ENCODE measurements around the gene TGFBR3.

Gene TGFBR3

DNA sequence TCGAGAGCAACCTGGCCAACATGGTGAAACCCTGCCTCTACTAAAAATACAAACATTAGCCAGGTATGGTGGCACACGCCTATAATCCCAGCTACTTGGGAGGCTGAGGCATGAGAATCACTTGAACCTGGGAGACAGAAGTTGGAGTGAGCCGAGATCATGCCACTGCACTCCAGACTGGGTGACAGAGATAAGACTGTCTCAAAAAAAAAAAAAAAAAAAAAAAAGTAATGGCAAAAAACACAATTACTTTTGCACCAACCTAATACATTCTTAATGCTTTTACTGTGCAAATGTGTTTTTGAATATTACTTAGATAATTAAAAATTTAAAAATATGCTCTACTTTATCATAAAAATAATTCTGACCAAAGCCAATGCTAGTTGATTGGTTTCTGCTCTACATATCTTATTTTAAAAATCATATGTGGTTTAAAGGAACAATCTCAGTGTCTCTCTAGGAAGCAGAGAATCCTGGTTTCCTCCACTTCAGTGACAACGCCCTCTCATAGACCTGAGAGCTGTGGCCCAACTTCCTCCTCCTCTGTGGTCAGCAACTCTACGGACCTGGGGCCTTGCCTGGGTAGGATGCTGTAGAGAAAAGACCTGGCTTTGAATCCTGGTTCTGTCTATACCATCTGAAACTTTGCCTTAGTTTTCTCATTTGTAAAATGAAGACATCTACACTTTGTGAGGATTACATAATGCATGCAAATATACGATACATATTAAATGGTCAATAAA lies 64.7 kb downstream of the TGFBR3 start:
- DNase-seq = no peak

DNA sequence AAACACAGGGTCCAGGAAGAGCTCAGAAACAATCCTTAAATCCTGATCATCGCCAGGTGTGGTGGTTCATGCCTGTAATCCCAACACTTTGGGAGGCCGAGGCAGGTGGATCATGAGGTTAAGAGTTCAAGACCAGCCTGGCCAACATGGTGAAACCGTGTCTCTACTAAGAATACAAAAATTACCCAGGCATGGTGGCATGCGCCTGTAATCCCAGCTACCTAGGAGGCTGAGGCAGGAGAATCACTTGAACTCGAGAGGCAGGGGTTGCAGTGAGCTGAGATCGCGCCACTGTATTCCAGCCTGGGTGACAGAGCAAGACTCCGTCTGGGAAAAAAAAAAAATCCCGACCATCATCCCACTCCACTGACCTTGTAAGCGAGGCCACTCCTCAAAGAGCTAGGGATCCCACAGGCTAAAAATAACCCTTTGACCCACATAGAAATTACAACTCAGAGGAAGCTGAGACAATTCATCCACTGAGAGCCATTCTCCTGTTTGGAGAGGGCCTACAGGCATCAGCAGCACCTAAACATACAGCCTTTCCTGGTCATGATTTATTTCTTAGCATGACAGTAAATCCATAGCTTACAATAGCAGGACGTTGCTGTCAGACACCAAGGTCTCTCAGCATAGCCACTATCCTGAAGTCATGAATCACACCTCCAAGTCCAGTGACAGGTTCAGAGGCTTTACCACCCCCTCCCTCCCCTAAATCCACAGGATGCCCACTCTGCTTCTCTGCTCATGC lies 66.7 kb downstream of the TGFBR3 start:
- no peak for DNase-seq

DNA sequence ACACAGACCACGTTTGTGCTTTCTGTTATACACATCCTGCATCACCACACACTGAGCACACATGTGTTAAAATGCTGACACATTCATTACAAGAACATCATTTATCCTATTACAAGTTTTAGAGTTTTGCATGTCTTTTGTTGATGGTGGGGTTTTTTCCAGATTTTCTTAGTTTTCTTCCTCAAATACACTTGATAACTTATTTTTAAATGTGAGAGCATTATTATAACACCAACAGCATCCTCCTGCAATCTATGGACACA lies 67.3 kb downstream of the TGFBR3 start:
- DNase-seq = no peak

DNA sequence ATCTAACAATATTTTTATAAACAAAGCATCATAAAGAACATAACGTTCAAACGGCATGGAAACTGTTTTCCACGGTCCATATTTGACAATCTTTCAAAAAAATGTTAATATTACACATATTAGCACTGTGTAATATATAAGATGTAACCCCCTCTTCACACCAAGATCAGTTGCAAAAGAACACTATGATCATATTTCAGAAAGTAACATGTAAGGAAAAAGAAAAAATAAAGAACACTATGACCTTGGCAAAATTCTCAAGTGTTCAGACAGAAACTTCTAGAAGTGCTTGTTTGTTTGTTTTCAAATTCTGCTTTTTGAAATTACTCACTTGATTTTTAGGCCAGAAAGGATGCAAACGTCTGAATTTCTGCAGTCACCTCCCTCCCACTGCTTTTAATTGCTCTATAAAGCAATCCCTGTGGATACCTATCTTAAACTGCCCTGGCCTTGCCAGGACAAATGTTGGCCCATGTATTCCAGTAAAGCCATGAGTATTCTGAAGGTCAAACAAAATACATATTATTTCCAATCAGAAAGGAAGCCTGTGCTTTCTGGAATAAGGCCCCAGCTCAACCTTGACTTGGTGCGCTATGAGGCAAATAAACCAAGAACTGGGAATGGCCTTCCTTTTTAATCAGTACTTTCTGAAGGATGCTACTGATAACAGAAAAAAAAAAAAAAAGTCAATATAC lies 68.6 kb downstream of the TGFBR3 start:
- DNase-seq = no peak

DNA sequence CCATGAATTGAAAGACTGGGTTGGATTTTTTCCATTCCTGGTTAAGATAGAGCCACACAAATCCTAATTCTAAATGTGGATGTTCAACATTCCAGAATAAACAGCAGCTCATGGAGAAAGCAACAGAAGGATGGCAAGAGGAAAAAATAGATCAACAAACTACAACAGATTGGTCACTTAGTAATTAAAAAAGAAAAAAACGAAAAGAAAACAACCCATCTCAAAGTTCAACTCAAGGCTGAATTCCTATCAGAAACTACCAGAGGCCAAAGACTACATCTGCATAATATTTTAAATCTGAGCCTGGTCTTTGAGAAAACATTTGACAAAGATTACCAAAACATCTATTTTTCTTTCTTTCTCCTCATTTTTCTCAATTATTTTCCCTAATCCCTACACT lies 69.9 kb downstream of the TGFBR3 start:
- DNase-seq = no peak

DNA sequence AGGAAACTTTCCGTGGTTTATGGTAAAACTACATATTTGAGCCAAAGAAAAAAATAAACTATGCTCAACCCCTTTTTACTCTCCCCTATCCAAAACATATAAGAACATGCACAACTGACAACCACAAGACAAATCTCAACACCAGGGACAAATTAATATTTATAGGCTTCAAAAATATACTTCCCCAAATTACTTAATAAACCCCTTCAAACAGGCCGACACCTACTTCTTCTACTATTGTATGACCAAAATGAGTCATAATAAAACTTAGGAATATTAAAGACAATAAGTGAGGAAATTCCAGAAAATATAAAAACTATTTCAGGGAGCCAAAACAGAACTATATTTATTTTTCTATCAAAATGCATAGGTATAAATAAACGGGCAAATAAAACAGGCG lies 71.5 kb downstream of the TGFBR3 start:
- no peak for DNase-seq

DNA sequence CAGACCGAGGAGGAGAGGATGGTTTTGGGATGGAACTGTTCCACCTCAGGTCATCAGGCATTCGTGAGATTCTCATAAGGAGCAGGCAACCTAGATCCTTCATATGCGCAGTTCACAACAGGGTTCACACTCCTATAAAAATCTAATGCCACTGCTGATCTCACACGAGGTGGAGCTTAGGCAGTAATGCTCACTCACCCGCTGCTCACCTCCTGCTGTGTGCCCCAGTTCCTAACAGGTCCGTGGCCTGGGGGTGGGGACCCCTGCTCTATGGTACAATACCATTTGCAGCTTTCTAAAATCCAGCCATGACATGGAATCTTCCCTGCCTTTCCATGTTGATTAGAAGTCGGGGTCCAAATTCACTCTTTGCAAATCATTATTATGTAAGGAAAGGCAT lies 72.1 kb downstream of the TGFBR3 start:
- DNase-seq = no peak

DNA sequence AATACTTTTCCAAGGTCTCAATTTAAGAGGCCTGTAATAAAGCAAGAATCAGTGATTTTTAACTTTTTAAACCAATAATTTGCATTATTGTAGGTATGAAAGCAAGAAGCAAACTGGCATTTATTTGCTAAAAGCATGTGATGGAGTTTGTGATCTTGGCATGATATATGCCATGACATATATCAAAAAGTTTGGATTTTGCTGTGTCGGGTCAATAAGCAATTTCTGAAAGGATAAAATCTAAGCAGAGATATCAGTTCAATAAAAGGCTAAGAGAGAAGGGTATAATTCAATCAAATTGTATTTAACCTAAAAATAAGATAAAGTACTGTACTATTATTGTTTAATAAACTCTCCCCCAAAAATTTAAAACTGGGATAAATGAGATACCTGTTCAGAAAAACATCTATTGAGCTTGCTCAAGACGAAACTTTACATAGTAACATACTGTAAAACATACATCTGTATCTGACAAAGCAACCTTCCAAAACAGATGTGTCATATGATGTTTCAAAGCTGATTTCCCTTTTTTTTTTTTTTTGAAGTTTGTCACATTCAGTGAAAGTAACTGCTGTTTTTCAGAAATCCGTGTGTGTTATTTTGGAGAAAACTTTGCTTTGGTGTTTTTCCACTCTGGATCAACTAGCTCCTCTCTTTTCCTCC lies 74.5 kb downstream of the TGFBR3 start:
- DNase-seq = no peak

DNA sequence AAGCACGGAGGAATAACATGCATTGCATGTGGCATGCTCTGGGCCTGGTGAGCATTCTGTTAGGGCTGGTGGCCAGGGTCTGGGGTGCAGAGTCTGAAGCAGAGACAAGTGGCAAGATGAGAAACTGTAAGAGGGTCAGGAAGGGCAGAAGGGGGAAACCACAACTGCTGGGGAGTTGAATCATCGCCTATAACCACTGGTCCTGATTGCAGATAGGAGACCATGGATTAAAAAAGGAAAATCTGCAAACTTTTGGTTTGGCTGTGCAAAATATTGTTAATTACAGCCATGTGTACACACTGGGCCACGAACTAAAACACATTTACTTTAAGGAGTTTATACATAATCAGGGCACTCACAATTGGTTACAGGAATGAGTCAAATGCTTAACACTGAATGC lies 76.6 kb downstream of the TGFBR3 start:
- no peak for DNase-seq

DNA sequence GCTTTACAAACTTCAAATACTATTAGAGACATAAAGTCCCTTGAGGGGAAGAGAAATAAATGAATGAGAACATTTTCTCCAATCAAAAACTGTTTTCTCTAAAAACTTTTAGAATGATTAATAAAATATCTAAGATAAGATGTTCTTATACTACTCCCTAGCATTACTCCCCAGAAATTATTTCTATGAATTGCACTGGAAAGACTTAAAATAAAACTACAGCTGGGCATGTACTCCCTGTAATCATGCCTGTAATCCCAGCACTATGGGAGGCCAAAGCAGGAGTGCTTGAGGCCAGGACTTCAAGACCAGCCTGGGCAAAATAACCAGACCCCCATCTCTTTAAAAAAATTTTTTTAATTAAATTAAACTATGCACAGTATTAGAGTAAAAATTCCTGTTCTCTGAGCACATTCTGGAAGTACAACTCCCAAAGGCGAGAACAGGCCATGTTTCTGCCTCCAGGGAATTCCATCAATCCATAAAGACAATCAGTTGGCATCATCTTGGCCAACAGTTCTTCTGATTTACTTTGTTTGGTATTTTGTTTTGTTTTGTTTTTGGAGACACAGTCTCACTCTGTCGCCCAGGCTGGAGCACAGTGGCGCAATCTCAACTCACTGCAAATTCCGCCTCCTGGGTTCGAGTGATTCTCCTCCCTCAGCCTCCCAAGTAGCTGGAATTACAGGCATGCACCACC lies 77.9 kb downstream of the TGFBR3 start:
- DNase-seq = no peak

DNA sequence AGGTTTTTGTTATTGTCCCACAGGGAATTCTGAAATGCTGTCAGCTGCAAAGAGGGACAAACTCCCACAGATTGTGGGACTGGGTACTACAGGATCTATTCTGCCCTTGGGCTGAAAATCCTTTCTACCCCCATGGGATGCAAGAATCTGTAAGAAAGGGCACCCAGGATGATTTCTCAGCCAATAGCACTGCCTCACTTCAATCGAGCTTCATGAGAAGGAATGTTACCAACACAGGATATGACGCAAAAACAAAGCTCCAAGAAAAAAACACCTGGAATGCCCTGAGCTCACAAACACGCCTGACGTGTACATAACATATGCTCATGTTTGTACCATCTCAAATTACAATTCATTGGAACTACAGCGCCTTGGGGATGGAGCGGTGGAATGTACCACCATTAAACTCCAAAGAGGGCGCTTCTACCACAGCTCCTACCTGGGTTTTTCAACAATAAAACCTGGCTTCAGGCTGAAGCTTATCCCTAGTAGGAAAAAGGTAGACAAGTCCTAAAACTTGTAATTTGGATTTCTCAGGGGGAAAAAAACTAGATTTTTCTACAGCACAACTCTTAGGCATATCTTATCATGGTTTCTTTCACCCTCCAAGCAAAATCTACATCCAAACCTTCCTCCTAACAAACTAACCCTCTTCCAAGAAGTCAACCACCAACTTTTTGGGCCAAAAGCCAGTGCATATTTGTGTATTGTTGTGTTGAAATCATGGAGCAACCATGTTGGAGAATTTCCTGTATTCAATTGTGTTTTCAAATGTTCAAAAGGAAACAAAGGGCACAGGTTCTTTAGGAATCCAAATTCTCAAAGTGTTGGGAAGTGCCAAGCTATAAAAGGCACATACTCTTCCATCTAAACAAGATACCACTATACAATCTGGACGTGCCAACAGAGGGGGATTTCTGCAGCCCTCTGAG lies 78.9 kb downstream of the TGFBR3 start:
- no peak for DNase-seq

DNA sequence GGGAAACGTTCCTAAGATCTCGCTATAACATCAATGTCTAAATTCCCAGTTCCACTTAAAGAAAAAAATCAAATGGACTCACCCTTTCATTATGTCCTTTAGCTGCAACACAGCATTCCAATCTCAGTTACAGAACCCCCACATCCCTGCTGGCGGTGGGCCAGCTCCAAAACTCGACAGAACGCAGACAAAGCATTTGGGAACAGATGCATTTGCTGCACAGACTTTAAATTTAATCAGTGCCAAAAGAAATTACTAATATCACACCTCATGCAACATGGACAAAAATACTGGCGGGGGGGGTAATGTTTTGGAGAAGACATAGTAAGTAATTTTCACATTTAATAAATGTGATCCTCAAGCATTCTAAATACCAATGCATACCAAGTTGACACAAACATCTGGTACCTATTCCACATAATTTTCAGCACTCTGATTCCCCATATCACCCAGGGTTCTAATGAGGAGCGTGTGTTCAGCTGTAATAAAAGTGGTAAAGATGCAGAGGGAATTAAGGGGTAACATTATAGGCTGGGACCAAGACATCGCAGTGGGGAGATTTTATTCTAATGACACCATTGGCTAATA lies 79.7 kb downstream of the TGFBR3 start:
- DNase-seq = peak; percentile 25

DNA sequence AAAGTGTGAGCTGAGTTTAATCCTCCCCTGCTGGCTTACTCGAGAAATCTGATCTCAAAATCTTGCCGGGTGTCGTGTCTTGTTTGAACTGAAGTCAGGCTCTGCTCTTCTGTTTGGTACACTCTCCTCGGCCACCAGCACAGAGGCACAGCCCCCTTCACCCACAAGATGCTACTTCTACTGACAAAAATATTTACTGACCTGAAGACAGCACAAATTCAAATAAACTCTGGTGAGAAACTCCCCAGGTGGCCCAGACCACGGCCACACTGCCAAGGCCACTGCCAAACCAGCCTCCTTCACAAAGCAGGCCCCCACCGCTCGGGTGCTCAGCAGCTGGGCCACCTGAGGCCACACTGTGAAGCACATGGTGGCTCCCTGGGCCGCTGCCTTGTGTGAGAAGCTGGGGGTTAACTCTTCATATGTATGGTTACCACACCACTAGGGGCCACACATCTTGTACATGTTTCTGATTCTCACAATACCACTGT lies 80.6 kb downstream of the TGFBR3 start:
- DNase-seq = no peak

DNA sequence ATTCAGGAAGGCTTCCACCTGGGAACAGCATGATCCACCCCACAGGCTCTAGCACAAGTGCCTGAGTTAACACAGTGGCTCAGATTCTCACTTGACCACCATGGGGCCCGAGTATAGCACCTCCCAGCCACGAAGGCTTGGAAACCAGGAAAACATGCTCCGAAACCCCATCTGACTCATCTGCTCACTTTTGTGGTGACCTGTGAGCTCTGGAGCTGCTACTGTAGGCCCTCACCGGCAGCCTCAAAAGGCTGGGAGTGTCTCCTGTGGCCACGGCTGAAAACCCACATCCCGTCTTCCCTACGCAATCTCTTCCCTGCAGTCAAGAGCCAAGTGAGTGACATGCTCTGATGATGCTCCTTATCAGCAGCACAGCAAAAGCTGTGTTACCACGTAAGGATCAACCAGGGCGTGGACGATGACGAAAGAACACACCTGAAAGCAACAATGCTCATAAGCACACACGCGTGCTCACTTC lies 81.4 kb downstream of the TGFBR3 start:
- no peak for DNase-seq

DNA sequence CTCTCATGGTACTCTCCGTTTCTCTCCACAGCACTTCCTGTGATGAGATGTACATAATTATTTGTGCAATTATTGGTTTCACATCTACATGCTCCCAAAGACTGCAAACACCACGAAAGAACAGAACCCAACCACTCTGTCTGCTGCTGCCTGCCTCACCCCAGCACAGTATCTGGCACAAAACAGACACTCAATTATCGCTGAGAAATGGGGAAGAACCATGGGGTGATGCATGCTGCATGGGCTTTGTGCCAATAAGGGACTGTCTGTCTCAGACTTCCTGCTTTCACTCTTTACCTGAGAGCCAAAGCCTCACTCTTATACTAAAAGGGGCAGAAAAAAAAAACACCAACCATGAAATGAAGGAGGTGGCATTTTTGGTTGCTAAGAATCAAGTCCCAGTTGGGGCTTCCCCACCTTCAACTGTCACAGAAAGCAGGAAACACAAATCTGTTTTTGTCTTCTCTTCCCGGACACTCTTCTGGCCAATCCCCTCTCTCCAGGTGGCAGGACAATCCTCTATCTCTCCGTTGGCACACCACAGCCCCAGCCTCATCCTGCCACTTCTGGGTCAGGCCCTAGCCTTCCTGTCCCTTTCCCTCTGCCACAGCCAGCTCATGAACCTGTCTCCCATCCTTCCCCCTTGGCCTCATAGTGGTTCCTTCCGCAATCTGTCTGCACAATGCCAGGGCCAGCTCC lies 82.0 kb downstream of the TGFBR3 start:
- DNase-seq = no peak

DNA sequence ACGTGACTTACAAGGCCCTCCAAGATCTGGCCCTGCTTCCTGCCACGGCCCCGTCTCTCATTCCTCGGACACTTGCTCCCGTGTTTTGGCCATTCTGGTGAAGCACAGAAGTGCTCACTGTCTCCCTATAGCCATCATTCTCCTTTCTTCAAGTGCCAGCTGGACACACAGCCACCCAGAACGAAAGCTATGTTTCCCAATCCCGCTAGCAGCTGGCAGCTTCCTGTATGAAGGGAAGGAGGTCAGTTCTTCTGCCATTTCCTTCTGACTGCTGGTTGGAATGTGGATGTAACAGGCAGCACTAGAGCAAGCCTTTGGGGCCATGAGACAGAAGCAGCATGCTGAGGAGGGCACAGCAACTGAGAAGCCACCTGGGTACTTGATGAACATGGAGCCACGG lies 82.8 kb downstream of the TGFBR3 start:
- no peak for DNase-seq

DNA sequence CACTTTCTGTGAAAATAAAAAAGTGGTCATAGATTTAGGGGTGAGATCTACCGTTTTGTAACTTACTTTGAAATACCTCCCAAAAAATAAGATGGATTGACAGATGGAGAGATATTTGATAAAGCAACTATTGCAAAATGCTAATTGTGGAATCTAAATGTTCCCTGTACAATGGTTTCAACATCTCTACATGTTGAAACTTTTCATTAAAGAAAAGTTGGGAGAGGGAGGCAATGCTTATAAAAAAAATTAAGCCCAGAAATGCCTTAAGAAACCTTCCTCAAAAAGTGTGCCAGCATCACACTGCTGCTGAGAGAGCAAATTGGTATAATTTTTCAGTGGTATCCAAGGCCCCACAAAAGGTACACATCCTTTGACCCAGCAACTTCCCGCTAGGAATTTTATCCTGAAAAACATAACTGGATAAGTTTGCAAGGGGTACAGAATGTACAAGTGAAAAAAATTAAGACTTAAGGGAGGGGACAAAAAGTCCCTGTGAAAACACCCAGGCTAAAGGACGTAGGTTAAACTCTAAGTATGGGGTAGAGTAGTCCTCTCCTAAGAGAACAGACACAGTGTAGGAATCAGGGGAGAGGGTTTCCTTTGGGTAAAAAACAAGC lies 84.3 kb downstream of the TGFBR3 start:
- DNase-seq = no peak

DNA sequence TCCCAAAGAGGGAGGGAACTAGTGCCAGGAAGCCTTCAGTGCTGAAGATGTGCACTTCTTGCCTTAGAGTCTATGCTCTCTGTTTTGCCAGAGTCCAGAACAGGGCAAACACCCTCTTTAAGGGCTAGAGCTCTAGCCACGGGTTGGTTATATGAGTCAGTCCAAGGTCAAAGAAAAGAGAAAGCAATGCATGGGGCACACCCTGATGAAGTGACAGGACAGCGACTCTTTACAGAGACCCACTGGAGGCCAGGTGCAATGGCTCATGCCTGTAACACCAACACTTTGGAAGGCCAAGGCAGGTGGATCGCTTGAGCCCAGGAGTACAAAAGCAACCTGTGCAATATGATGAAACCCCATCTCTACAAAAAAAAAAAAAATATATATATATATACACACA lies 86.1 kb downstream of the TGFBR3 start:
- DNase-seq = no peak

DNA sequence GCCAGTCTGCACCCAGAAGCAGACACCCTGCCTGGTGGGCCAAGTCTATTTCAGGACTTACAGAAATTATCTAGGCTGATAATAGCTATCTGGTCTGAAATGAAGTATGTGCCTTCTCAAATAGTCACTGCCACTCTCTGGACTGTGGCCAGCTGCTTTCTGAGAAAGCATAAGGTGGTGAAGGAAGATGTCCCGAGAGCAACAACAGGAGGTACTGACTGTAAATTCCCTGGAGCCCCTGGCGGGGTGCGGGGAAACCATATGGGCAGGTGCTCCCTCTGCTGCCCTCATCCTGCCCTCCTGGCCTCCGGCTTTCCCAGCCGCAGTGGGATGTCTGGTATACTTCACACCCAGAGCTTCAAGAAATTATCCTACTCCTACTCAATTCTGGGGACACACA lies 86.8 kb downstream of the TGFBR3 start:
- no peak for DNase-seq

DNA sequence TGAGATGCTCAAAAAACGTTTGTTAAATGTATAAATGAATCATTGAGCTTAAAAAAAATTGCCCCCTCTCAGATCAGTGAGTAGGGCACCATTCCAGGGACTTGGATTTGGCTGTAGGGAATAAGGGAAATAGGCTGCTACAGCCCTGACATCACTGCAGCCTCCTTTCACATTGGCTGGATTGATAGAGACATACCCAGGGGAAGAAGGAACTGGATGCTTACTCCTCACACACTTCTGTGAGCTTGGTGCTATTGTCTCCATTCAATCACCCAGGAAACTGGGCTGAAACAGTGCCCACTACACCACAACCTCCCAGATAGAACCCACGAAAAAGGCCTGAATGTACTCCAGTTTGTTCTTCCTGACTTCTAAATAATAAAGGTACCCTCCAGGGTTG lies 87.2 kb downstream of the TGFBR3 start:
- DNase-seq = no peak

Measured in NCI-H1694 treated with DMSO at 0.1 percent for 48 hours (cell line).